Measurements from ENCODE around the gene SMARCAD1. TPM values are rescaled to one million over a fixed set of nuclear protein-coding genes. Genes with fewer than 3 reads are reported as not detected.

The SMARCAD1 gene
- total and polyA plus RNA-seq, 9 of the 15 experiments (the other 6 are each of a cell fraction or from before 2014, with no cell fraction given): 11.2 to 52.2 (median 34.6) TPM

DNA sequence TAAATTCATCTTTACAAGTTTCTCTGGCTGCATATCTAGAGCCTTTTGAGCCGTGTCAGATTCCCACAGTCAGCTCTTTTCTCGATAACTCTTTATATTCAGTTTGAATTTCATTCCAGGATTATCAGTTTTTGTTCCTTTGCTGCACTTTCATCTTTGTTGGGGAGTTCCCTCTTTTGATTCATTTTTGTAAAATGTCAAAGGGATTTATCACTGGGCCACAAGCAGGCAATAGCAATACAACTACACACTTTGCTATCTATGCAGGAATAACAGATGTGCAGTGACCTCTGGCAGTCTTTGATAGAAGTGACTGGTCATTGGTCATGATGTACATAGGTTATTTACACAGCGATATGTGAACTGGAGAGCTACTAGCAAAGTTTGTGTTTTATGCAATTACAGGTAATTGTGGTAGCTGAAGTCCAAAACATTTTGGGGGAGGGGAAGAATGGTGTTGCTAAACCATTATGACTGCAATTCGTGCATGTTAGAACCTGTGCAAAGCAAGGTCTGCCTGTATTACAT, 91.1 kb downstream of the SMARCAD1 start (continued):
- TF ChIP-seq, protein P1, sequence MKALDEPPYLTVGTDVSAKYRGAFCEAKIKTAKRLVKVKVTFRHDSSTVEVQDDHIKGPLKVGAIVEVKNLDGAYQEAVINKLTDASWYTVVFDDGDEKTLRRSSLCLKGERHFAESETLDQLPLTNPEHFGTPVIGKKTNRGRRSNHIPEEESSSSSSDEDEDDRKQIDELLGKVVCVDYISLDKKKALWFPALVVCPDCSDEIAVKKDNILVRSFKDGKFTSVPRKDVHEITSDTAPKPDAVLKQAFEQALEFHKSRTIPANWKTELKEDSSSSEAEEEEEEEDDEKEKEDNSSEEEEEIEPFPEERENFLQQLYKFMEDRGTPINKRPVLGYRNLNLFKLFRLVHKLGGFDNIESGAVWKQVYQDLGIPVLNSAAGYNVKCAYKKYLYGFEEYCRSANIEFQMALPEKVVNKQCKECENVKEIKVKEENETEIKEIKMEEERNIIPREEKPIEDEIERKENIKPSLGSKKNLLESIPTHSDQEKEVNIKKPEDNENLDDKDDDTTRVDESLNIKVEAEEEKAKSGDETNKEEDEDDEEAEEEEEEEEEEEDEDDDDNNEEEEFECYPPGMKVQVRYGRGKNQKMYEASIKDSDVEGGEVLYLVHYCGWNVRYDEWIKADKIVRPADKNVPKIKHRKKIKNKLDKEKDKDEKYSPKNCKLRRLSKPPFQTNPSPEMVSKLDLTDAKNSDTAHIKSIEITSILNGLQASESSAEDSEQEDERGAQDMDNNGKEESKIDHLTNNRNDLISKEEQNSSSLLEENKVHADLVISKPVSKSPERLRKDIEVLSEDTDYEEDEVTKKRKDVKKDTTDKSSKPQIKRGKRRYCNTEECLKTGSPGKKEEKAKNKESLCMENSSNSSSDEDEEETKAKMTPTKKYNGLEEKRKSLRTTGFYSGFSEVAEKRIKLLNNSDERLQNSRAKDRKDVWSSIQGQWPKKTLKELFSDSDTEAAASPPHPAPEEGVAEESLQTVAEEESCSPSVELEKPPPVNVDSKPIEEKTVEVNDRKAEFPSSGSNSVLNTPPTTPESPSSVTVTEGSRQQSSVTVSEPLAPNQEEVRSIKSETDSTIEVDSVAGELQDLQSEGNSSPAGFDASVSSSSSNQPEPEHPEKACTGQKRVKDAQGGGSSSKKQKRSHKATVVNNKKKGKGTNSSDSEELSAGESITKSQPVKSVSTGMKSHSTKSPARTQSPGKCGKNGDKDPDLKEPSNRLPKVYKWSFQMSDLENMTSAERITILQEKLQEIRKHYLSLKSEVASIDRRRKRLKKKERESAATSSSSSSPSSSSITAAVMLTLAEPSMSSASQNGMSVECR (CRISPR knock-in tag; IDR thresholded peaks at IDR 0.05): no peak
- TF ChIP-seq, protein P2, sequence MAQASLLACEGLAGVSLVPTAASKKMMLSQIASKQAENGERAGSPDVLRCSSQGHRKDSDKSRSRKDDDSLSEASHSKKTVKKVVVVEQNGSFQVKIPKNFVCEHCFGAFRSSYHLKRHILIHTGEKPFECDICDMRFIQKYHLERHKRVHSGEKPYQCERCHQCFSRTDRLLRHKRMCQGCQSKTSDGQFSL (CRISPR knock-in tag; IDR thresholded peaks at IDR 0.05): no peak
- TF ChIP-seq, protein P2 (tag; IDR thresholded peaks at IDR 0.05): no peak
- TF ChIP-seq SAFB (IDR thresholded peaks at IDR 0.05; ENCODE audit: borderline replicate concordance, low read depth, low read length) (no peak), RBBP5 (IDR thresholded peaks at IDR 0.05; ENCODE audit: borderline replicate concordance, insufficient read depth, low read length, poor library complexity, severe bottlenecking) (no peak), PRMT5 (CRISPR knock-in tag; IDR thresholded peaks at IDR 0.05) (no peak), SP2 (IDR thresholded peaks at IDR 0.05; ENCODE audit: extremely low read depth, low read depth, low read length, poor library complexity, severe bottlenecking) (no peak), FOSL1 (tag; conservative IDR thresholded peaks at IDR 0.05) (peak; percentile 37; the same call in 1 of the 2 replicates), ELF2 (CRISPR knock-in tag; IDR thresholded peaks at IDR 0.05) (no peak), NR2C2 (CRISPR knock-in tag; IDR thresholded peaks at IDR 0.05) (no peak), NR2C2 (tag; IDR thresholded peaks at IDR 0.05) (no peak), HDAC3 (IDR thresholded peaks at IDR 0.05; ENCODE audit: borderline replicate concordance, partially characterized antibody) (no peak), TCF3 (CRISPR knock-in tag; IDR thresholded peaks at IDR 0.05) (peak; percentile 92), ZBTB17 (CRISPR knock-in tag; IDR thresholded peaks at IDR 0.05) (no peak)
- TF ChIP-seq, protein P3, sequence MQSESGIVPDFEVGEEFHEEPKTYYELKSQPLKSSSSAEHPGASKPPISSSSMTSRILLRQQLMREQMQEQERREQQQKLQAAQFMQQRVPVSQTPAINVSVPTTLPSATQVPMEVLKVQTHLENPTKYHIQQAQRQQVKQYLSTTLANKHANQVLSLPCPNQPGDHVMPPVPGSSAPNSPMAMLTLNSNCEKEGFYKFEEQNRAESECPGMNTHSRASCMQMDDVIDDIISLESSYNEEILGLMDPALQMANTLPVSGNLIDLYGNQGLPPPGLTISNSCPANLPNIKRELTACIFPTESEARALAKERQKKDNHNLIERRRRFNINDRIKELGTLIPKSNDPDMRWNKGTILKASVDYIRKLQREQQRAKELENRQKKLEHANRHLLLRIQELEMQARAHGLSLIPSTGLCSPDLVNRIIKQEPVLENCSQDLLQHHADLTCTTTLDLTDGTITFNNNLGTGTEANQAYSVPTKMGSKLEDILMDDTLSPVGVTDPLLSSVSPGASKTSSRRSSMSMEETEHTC (IDR thresholded peaks at IDR 0.05): no peak
- TF ChIP-seq, protein P4, sequence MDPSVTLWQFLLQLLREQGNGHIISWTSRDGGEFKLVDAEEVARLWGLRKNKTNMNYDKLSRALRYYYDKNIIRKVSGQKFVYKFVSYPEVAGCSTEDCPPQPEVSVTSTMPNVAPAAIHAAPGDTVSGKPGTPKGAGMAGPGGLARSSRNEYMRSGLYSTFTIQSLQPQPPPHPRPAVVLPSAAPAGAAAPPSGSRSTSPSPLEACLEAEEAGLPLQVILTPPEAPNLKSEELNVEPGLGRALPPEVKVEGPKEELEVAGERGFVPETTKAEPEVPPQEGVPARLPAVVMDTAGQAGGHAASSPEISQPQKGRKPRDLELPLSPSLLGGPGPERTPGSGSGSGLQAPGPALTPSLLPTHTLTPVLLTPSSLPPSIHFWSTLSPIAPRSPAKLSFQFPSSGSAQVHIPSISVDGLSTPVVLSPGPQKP (CRISPR knock-in tag; IDR thresholded peaks at IDR 0.05): no peak
- TF ChIP-seq, protein P5, sequence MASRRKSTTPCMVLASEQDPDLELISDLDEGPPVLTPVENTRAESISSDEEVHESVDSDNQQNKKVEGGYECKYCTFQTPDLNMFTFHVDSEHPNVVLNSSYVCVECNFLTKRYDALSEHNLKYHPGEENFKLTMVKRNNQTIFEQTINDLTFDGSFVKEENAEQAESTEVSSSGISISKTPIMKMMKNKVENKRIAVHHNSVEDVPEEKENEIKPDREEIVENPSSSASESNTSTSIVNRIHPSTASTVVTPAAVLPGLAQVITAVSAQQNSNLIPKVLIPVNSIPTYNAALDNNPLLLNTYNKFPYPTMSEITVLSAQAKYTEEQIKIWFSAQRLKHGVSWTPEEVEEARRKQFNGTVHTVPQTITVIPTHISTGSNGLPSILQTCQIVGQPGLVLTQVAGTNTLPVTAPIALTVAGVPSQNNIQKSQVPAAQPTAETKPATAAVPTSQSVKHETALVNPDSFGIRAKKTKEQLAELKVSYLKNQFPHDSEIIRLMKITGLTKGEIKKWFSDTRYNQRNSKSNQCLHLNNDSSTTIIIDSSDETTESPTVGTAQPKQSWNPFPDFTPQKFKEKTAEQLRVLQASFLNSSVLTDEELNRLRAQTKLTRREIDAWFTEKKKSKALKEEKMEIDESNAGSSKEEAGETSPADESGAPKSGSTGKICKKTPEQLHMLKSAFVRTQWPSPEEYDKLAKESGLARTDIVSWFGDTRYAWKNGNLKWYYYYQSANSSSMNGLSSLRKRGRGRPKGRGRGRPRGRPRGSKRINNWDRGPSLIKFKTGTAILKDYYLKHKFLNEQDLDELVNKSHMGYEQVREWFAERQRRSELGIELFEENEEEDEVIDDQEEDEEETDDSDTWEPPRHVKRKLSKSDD (conservative IDR thresholded peaks at IDR 0.05; ENCODE audit: low read length): no peak

Data from K562 (cell line).